ENCODE data around the gene SPATA31D4.
"Not testable (repeated sequence)": the region's sequence is repeated elsewhere in the genome, so short reads cannot be mapped to it uniquely, and the experiment has no call there.

The SPATA31D4 gene

DNA sequence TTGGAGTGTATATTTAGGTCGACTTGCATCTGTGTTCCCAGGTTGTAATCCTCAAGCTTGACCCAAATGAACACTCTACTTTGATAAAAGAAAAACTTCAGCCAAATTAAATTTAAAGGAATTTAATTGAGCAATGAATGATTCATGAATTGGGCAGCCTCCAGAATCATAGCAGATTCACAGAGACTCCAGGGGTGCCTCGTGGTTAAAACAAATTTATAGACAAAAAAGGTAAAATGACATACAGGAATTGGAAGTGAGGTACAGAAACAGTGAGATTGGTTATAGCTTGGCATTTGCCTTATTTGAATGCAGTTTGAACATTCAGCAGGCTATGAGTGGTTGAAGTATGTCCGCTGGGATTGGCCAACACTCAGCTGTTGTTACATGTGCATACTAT lies 21.6 kb upstream of the SPATA31D4 start:
- Histone ChIP-seq H3K4me3 (ENCODE audit: low read length) (no peak overlapping the region), H4K20me1 (ENCODE audit: insufficient read depth, low read length) (no peaks in the 10 kb centered on the region), H2AFZ (ENCODE audit: low read length) (no peak overlapping the region), H3K4me2 (ENCODE audit: low read depth, low read length) (no peak overlapping the region), H3K9me2 (replicated peaks; ENCODE audit: insufficient read depth, low read length) (no peaks in the 10 kb centered on the region), H3F3A (ENCODE audit: insufficient read depth, low read length) (no peaks in the 10 kb centered on the region), H3K4me1 (ENCODE audit: low read length) (no peaks in the 10 kb centered on the region), H3K27ac (ENCODE audit: low read length) (no peak overlapping the region), H3K9ac (ENCODE audit: low read length) (no peak overlapping the region), H3K27me3 (replicated peaks; ENCODE audit: insufficient read depth, low read length) (no peaks in the 10 kb centered on the region), H3K79me2 (ENCODE audit: low read length) (no peaks in the 10 kb centered on the region), H3K9me3 (replicated peaks; ENCODE audit: insufficient read depth, low read length) (no peaks in the 10 kb centered on the region), H3K36me3 (replicated peaks; ENCODE audit: insufficient read depth, low read length) (no peaks in the 10 kb centered on the region)
- TF ChIP-seq, protein P1, sequence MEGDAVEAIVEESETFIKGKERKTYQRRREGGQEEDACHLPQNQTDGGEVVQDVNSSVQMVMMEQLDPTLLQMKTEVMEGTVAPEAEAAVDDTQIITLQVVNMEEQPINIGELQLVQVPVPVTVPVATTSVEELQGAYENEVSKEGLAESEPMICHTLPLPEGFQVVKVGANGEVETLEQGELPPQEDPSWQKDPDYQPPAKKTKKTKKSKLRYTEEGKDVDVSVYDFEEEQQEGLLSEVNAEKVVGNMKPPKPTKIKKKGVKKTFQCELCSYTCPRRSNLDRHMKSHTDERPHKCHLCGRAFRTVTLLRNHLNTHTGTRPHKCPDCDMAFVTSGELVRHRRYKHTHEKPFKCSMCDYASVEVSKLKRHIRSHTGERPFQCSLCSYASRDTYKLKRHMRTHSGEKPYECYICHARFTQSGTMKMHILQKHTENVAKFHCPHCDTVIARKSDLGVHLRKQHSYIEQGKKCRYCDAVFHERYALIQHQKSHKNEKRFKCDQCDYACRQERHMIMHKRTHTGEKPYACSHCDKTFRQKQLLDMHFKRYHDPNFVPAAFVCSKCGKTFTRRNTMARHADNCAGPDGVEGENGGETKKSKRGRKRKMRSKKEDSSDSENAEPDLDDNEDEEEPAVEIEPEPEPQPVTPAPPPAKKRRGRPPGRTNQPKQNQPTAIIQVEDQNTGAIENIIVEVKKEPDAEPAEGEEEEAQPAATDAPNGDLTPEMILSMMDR (IDR thresholded peaks at IDR 0.05; ENCODE audit: low read length) = no peak
- no peak for TF ChIP-seq EZH2 (optimal IDR thresholded peaks at IDR 0.05; ENCODE audit: low read depth, low read length)
- no peak for TF ChIP-seq EZH2phosphoT487 (IDR thresholded peaks at IDR 0.05; ENCODE audit: low read length)
- no peak for DNase-seq

DNA sequence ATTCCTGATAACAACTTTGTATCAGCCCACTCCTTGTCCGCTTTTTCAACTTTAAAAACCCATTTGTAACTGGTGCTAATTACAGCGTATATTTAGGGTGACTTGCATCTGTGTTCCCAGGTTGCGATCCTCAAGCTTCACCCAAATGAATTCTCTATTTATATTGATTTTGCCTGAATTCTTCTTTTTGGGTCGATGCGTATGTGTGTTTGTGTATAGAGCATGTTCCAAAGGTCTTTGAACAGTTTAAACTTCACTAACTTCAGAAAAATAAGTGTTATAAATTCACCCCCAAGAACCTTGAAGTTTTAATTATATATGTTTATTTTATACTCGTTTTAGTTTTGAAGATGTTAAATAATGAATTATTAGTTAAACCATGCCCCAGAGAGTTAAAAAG lies 16.1 kb upstream of the SPATA31D4 start:
- H3F3A ChIP-seq (ENCODE audit: insufficient read depth, low read length) = no peaks in the 10 kb centered on the region

DNA sequence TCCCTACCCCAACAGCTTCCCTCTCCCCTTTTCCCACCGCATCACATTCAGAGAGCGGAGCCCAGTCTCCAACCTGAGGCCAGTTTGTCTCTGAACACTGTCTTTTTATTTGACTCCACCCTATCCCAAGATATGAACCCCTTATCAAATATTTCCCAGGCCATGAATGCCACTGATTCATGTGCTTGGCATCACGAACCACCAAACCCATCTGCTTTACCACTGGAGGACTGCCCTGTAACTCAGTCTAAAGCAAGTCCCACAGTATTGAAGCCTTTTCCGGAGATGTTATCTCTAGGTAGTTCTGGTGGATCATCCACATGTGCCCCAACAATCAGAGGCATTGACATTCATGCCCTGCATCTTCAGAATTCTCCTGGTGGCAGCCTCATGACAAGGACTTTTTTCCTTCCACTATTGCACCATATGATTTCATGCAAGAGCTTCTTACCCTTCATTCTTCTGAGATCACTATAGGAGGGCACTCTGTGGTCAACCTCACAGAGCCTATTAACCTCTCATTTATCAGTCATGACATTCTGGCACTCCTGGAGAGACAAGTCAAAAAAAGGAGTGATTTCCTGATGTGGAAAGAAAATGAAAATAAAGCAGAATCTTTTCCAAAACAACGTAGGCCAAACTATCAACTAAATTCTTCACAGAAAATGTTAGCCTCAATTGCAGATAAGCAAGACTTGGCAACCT lies 12.3 kb upstream of the SPATA31D4 start:
- DNase-seq = no peak
- Histone ChIP-seq H3K27me3 (replicated peaks; ENCODE audit: insufficient read depth, low read length) (no peaks in the 10 kb centered on the region), H3K9ac (ENCODE audit: low read length) (no peak overlapping the region), H3K4me2 (ENCODE audit: low read depth, low read length) (no peak overlapping the region), H3K4me1 (ENCODE audit: low read length) (no peaks in the 10 kb centered on the region), H3K9me3 (replicated peaks; ENCODE audit: insufficient read depth, low read length) (no peaks in the 10 kb centered on the region), H3K79me2 (ENCODE audit: low read length) (no peaks in the 10 kb centered on the region), H3K36me3 (replicated peaks; ENCODE audit: insufficient read depth, low read length) (no peaks in the 10 kb centered on the region), H3K27ac (ENCODE audit: low read length) (no peak overlapping the region), H4K20me1 (ENCODE audit: insufficient read depth, low read length) (no peaks in the 10 kb centered on the region), H3K9me2 (replicated peaks; ENCODE audit: insufficient read depth, low read length) (no peaks in the 10 kb centered on the region), H2AFZ (ENCODE audit: low read length) (no peak overlapping the region), H3F3A (ENCODE audit: insufficient read depth, low read length) (no peaks in the 10 kb centered on the region), H3K4me3 (ENCODE audit: low read length) (no peak overlapping the region)
- TF ChIP-seq EZH2phosphoT487 (IDR thresholded peaks at IDR 0.05; ENCODE audit: low read length) (no peak), EZH2 (optimal IDR thresholded peaks at IDR 0.05; ENCODE audit: low read depth, low read length) (no peak)
- TF ChIP-seq, protein P1 (IDR thresholded peaks at IDR 0.05; ENCODE audit: low read length) = no peak

More for the DNA sequence above, 16.1 kb upstream of the SPATA31D4 start:
- no peak overlapping the region for H3K9ac ChIP-seq (ENCODE audit: low read length)
- H3K4me3 ChIP-seq (ENCODE audit: low read length) = no peak overlapping the region
- no peaks in the 10 kb centered on the region for H3K9me3 ChIP-seq (replicated peaks; ENCODE audit: insufficient read depth, low read length)
- H3K9me2 ChIP-seq (replicated peaks; ENCODE audit: insufficient read depth, low read length) = no peaks in the 10 kb centered on the region
- H3K4me2 ChIP-seq (ENCODE audit: low read depth, low read length) = no peak overlapping the region
- no peaks in the 10 kb centered on the region for H3K79me2 ChIP-seq (ENCODE audit: low read length)
- TF ChIP-seq EZH2 (optimal IDR thresholded peaks at IDR 0.05; ENCODE audit: low read depth, low read length) (no peak), EZH2phosphoT487 (IDR thresholded peaks at IDR 0.05; ENCODE audit: low read length) (no peak)
- TF ChIP-seq, protein P1 (IDR thresholded peaks at IDR 0.05; ENCODE audit: low read length) = no peak
- H3K4me1 ChIP-seq (ENCODE audit: low read length) = no peaks in the 10 kb centered on the region
- no peak overlapping the region for H3K27ac ChIP-seq (ENCODE audit: low read length)
- H3K36me3 ChIP-seq (replicated peaks; ENCODE audit: insufficient read depth, low read length) = no peaks in the 10 kb centered on the region
- H3K27me3 ChIP-seq (replicated peaks; ENCODE audit: insufficient read depth, low read length) = no peaks in the 10 kb centered on the region
- H4K20me1 ChIP-seq (ENCODE audit: insufficient read depth, low read length) = no peaks in the 10 kb centered on the region
- DNase-seq = no peak
- no peak overlapping the region for H2AFZ ChIP-seq (ENCODE audit: low read length)

DNA sequence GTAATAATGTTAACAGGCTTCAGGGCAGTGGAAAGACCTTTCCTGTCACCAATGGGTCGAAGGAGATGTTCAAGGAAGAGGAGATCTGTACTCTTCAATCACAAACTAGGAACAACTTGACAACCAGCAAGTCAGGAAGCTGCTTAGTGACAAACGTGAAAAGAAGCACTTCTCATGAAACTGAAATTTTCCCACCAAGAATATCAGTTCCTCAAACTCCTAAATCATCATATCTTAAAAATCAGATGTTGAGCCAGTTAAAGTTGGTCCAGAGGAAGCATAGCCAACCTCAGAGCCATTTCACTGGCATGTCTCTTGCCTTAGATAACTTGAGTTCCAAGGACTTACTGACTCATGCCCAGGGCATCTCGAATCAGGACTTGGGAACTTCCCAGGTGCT lies 9.7 kb upstream of the SPATA31D4 start:
- H3K79me2 ChIP-seq (ENCODE audit: low read length); H3K9ac ChIP-seq (ENCODE audit: low read length); H3K9me3 ChIP-seq (replicated peaks; ENCODE audit: insufficient read depth, low read length); H3K36me3 ChIP-seq (replicated peaks; ENCODE audit: insufficient read depth, low read length); H2AFZ ChIP-seq (ENCODE audit: low read length); H3K27ac ChIP-seq (ENCODE audit: low read length); DNase-seq; H3K9me2 ChIP-seq (replicated peaks; ENCODE audit: insufficient read depth, low read length); H3K4me3 ChIP-seq (ENCODE audit: low read length); H3K4me2 ChIP-seq (ENCODE audit: low read depth, low read length); H3K4me1 ChIP-seq (ENCODE audit: low read length); H4K20me1 ChIP-seq (ENCODE audit: insufficient read depth, low read length); H3F3A ChIP-seq (ENCODE audit: insufficient read depth, low read length); H3K27me3 ChIP-seq (replicated peaks; ENCODE audit: insufficient read depth, low read length): not testable (repeated sequence)

DNA sequence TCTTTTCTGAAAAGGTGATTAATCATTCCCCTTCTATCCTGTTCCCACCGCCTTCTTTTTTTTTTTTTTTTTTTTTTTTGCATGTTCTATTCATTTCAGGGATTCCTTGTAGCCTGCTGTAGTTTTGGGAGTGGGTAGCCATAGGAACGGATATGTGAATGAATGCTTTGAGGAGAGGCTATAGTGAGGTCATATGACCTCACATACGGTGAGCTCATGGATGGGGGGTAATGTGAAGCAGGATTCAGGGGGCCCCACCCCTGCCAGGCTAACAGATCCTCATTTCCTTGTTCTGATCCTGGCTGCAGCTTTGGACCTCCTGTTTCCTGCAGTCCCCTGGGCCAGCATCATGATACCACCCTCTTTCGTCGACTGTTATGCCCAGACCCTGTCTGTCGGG lies 1.9 kb downstream of the SPATA31D4 start:
- H3K27me3 ChIP-seq (replicated peaks; ENCODE audit: insufficient read depth, low read length); H3K36me3 ChIP-seq (replicated peaks; ENCODE audit: insufficient read depth, low read length); H3K9ac ChIP-seq (ENCODE audit: low read length); H3K79me2 ChIP-seq (ENCODE audit: low read length); H3K4me3 ChIP-seq (ENCODE audit: low read length); DNase-seq; H3F3A ChIP-seq (ENCODE audit: insufficient read depth, low read length); H3K4me1 ChIP-seq (ENCODE audit: low read length); H3K4me2 ChIP-seq (ENCODE audit: low read depth, low read length); H3K27ac ChIP-seq (ENCODE audit: low read length); H3K9me3 ChIP-seq (replicated peaks; ENCODE audit: insufficient read depth, low read length); H2AFZ ChIP-seq (ENCODE audit: low read length); H3K9me2 ChIP-seq (replicated peaks; ENCODE audit: insufficient read depth, low read length); H4K20me1 ChIP-seq (ENCODE audit: insufficient read depth, low read length): not testable (repeated sequence)
